GM19324 (cell line): ENCODE results near the gene OXLD1.
A peak's percentile ranks its signal among the peaks of the same experiment; 100 is the strongest.

Source experiments
- ATAC-seq: cut with Tn5 transposase; IDR thresholded peaks from one replicate; pipeline ENCODE4 v1.9.1; 2021; ENCODE audit warnings: mild to moderate bottlenecking, moderate library complexity; ENCODE audit not compliant: unreplicated experiment, low FRiP score

The OXLD1 gene

DNA sequence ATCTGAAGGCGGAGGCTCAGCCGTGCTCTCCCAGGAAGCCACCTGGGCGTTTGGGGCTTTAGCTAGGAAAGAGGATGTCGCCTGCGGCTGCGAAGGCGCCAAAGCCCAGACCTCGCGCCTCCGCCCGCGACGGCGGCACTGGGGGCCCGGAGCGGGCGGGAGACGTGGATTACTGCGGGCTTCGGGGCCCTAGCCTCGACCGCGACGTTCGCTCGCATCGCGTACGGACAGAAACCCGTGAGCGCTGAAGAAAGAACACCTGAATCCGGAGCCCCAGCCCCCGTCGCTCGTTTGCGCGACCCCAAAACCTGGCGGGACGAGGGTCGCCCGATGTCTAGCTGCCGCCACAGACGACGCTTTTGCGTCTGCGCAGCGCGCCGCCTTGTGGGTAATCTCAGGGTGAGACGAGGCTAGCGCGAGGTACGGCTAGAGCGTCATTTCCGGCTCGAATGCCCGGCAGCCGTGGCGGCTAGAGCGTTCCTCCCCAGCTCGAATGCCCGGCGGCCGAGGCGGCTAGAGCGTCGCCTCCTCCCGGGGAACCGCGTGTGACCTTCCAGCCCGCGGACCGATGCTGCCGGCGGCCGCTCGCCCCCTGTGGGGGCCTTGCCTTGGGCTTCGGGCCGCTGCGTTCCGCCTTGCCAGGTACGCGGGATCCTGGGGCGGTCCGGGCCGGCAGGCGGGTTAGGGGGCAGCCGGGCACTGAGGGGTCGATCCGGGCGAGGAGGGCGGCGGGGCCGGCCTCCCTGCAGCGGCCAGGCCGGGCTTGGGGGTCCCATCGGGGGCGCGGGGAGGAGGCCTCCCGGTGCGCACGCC lies 36.7 kb upstream of the OXLD1 start, which contains the start of gene MRPL12:
Gene MRPL12, plus strand, starts transcription at position 434 of the 813 bp plus-strand sequence. Its CDS starts 135 bp downstream, at position 569.
- peak; percentile 86 for ATAC-seq

DNA sequence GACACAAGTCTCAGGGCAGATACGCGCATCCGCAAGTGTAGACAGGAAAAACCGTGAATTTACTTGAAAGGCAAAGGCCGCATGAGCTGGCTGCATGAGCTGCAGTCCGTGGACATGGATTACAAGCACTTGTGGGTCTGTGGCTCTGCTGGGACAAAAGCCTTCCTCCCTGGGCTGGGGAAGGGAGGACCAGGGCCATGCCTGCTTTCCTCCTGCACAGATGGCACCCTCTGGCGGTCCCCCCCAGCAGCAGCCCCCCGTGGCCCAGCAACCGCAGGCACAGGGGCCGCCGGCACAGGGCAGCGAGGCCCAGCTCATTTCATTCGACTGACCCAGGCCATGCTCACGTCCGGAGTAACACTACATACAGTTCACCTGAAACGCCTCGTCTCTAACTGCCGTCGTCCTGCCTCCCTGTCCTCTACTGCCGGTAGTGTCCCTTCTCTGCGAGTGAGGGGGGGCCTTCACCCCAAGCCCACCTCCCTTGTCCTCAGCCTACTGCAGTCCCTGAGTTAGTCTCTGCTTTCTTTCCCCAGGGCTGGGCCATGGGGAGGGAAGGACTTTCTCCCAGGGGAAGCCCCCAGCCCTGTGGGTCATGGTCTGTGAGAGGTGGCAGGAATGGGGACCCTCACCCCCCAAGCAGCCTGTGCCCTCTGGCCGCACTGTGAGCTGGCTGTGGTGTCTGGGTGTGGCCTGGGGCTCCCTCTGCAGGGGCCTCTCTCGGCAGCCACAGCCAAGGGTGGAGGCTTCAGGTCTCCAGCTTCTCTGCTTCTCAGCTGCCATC lies 35.1 kb upstream of the OXLD1 start:
- ATAC-seq, result no peak

DNA sequence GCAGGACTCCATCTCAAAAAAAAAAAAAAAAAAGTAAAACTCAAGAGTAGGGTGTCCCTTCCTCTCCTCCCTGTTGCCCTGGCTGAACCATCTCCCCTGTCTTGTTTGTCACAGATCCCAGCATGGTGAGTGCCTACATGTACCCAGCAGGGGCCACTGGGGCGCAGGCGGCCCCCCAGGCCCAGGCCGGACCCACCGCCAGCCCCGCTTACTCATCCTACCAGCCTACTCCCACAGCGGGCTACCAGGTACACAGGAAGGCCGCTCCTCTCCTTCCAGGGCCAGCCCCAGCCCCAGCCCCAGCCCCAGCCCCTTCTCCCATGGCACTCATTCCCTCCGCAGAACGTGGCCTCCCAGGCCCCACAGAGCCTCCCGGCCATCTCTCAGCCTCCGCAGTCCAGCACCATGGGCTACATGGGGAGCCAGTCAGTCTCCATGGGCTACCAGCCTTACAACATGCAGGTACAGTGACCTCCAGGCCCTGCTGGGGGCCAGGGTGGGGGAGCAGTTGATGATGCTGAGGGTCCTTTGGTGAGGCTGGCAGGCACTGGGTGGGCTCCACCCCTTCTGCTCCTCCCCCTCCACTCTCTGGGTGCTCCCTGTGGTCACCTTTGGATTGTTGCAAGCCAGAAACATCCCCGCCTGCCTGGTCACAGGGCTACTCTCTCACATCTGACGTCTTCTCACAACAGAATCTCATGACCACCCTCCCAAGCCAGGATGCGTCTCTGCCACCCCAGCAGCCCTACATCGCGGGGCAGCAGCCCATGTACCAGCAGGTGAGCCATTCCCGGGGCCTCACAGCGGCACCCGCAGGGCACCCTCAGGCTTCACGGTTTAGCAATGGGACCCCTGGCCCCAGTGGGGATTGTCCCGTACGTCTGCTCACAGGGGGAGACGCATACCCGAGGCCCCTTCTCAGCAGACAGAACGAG lies 34.2 kb upstream of the OXLD1 start:
- ATAC-seq, result no peak

DNA sequence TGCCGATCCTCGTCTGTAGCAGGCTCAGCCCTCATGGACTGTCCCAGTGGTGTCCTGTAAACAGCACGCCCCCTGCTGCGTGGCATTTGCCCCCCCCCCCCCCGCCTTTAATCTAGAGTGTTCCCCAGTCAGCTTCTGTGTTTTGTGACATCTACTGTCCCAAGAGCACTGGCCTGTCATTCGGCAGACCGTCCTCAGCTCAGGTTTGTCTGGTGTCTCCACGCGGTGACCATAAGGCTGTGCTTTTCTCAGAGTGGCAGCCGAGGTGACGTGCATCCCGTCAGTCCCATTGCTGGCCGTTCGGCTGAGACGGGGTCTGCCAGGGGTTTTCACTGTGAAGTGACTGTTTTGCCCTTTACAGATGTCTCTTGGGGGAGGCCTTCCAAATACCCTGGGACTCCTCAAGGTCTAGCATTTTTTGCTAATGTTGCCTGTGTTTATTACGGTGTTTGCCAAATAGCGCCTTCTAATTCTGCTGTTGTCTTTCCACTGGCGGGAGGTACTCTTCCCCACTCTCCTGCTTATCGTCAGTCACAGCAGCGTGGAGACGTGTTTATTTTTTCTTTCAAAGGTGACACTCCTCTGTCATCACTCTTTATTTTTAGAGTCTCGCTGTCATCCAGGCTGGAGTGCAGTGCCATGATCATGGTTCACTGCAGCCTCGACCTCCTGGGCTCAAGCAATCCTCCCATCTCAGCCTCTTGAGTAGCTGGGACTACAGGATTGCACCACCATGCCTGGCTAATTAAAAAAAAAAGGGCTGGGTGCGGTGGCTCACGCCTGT lies 31.0 kb upstream of the OXLD1 start:
- ATAC-seq, result no peak

DNA sequence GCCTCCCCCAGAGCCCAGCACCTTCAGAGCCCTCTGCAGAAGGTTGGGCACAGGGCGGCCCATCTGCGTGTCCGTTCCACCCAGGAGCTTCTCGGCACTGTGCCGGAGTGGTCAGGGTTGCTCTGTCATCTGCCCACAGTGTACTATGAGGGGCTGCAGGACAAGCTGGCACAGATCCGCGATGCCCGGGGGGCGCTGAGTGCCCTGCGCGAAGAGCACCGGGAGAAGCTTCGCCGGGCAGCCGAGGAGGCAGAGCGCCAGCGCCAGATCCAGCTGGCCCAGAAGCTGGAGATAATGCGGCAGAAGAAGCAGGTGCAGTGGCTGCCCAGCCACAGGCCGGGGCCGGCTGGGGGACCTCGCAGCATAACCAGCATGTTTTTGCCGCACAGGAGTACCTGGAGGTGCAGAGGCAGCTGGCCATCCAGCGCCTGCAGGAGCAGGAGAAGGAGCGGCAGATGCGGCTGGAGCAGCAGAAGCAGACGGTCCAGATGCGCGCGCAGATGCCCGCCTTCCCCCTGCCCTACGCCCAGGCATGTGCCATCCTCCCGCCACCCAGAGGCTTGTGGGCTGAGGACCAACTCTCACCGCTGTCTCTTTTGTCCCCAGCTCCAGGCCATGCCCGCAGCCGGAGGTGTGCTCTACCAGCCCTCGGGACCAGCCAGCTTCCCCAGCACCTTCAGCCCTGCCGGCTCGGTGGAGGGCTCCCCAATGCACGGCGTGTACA lies 30.0 kb upstream of the OXLD1 start:
- ATAC-seq, result no peak

DNA sequence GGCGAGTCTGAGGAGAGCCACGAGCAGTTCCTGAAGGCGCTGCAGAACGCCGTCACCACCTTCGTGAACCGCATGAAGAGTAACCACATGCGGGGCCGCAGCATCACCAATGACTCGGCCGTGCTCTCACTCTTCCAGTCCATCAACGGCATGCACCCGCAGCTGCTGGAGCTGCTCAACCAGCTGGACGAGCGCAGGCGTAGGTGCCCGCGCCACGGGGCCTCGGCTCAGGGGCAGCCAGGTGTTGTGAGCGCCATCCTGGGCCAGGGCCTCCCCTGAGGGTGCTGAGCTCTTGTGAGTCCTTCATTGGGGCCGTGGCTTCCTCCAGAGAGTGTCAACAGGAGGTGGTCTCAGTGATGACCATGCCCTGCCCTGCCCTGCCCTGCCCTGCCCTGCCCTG lies 29.4 kb upstream of the OXLD1 start:
- no peak for ATAC-seq

DNA sequence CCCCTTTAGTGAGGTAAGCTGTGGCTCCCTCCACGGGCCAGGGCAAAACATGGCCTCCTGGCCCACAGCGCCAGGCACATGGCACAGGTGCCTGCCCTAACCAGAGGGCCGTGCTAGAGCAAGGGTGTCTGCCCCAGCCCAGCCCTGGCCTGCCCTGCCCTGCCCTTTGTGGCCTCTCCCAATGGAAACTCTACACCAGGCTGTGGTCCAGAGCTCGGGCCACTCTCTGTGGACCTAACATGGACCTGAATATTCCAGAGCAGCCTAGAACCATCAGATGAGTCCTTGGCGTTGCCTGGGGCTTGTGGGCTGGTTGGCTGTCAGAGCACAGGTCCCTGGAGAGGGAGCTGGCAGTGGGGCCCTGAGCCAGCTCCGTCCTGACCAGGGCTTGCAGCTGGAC lies 28.8 kb upstream of the OXLD1 start:
- ATAC-seq, result no peak

DNA sequence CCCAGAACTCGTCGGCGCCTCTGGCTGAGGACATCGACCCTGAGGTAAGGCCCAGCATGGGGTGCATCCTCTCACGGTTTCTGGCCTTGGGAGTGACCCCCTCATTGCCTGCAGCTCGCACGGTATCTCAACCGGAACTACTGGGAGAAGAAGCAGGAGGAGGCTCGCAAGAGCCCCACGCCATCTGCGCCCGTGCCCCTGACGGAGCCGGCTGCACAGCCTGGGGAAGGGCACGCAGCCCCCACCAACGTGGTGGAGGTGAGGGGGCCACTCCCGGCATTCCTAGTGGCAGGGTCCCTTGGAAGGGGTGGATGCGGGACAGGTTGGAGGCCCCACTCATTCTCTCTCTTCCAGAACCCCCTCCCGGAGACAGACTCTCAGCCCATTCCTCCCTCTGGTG lies 28.4 kb upstream of the OXLD1 start:
- no peak for ATAC-seq

DNA sequence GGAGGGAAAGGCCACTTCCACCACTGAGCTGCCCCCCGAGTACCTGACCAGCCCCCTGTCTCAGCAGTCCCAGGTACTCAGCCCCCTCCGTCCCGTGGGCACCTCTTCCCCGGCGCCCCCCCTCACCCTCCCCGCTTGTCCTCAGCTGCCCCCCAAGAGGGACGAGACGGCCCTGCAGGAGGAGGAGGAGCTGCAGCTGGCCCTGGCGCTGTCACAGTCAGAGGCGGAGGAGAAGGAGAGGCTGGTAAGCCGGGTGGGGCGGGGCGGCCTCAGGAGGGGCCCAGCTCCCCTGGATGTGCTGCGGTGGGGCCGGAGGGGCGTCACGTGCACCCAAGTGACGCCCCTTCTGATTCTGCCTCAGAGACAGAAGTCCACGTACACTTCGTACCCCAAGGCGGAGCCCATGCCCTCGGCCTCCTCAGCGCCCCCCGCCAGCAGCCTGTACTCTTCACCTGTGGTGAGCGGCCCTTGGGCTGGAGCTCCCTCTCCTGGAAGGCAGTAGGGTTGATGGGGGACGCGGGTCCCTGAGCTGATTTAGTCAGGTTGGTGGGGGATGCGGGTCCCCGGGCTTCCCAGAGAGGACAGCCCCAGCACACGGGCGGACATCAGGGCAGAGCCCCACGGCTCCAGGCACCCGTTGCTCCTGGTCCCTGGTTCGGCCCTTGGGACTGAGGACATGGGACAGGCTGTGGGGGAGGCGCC lies 27.3 kb upstream of the OXLD1 start:
- no peak for ATAC-seq

DNA sequence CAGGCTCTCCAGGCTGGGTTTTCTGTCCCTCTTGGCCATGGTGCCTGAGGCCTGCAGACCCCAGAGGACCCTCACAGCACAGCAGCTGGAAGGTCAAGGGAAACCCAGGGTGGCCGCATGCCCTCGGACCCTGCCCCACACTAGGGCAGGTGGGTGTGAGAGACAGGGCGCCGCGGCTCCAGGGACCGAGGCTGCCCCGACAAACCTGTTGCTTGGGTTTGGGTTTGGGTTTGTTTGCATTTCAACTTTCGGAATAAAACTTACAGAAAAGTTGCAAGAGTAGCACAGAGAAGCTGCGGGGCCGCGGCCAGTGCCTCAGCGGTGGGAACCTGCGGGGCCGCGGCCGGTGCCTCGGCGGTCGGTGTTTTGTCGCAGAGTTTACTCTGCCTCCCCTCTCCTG lies 25.2 kb upstream of the OXLD1 start:
- ATAC-seq, result no peak

DNA sequence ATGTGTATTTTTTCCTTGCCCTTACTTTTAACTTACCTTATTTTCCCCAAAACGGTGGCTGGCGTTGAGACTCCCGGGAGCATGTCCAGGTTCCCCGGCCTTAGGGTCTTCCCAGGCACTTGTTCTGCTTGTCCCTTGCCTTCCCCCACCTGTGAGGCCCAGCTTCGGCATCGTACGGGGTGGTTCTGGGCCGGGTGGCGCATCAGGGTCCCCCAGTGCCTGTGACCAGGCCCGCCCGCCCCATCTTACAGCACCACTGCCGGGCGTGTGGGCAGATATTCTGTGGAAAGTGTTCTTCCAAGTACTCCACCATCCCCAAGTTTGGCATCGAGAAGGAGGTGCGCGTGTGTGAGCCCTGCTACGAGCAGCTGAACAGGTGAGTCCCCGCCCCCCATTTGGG lies 24.8 kb upstream of the OXLD1 start:
- no peak for ATAC-seq

DNA sequence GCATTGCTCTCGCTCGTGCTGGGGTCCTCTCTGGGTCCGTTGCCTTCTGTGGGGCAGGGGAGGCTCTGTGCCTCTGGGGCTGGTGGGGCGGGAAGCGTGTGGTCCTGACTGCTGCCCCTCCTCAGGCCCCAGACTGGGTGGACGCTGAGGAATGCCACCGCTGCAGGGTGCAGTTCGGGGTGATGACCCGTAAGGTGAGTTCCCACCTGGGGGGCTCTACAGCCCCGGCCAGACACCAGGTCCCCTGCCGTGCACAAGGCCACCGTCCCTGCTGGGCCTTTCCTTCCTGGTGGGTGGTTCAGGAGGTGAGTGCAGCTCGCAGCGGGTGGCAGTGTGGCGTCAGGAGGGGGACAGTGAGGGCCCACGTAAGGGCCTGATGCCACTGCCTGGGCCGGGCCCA lies 24.1 kb upstream of the OXLD1 start:
- no peak for ATAC-seq

DNA sequence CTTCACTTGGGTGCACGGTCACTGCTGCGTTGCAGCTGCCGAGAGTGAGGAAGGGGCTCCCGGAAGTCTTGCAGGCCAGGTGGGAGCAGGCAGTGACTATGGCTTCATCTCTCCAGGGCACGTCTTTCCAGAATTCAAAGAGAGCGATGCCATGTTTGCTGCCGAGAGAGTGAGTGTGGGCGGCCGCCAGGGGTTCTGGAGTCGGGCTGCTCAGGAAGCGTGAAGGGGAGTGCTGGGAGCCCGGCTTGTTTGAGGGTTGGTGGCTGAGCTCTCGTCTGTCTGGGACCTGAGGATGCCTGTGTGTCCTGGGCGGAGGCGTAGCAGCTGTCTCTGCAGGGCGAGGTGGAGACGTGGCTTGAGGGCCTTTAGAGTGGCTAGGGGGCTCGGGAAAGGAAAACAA lies 23.7 kb upstream of the OXLD1 start:
- no peak for ATAC-seq

DNA sequence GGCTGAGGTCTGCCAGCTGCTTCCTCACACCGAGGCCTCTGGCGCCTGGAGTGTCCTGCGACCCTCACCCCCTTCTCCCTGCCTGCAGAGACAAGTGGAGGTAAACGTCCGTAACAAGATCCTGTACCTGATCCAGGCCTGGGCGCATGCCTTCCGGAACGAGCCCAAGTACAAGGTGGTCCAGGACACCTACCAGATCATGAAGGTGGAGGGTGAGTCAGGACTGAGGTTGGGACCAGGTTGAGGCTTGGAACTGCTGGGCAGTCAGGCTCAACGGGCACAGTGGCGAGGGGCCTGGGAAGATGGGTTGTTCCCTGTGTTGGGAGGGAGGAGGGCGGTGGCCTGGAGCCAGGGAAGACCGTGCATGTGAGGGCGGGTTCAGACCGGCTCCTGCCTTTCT lies 22.2 kb upstream of the OXLD1 start:
- no peak for ATAC-seq

DNA sequence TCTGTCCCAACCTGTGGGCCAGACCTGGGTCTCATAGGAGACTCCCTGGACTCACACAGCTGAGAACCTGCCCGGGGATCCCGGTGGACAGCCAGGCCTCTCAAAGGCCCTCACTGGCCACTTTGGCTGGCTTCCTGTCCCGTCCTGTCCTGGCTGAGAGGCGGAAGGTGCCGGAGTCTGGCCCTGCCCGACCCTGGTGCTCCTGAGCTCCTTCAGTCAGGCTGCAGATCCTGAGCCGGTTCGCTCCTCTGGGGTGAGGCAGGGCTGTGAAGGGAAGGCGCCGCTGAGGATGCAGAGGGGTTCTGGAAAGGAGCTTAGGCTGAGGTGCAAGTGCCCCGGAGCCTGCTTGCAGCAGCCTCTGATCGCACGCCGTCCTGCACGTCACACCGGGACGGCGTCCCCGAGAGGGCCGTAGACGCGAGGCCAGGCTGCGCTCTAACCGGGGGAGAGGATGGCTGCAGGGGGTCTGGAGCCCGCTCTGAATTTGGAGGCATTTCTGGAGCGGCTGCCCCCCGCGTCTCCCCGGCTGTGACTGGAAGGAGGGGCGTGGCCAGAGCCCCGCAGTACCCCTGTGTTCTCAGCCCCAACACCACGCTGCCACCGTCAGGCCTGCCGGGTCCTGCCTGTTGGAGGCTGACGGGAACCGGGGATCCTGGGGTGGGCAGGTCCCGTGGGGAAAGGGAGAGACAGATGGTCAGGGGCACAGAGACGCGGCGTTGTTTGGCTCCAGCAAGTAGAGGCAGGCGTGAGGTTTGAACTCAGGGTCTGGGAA lies 21.6 kb upstream of the OXLD1 start:
- ATAC-seq, result no peak

DNA sequence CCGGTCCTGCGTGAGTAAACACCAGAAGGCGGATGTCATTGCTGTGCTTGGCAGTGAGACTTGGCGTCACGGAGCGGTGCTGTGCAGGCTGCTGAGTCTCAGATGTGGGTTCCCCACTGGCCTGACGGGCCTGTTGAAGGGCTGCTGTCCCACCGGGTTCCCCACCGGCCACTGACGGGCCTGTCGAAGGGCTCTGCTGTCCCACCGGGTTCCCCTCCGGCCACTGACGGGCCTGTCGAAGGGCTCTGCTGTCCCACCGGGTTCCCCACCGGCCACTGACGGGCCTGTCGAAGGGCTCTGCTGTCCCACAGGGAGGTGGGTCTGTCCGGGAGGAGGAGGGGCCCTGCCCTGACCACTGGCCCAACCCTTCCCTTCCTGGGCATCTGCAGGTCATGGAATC lies 20.2 kb upstream of the OXLD1 start:
- no peak for ATAC-seq

DNA sequence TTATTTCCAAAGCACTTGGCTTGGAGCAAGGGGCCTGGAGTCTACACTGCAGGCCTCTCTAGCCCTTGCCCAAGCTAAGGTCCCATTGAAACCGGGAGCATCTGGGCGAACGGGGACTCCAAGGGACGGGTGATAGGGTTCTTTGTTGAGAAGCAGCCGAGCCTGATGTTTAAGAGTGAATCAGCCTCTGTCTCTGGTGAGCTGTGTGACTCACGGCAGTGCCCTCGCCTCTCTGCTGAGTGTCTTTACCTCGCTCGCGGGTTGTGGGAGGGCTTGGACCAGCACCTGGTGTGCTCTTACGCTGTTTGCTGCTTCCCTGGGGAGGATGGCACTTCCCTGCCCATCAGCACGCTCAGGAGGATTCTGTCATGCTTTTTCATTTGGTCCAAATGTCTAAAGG lies 18.7 kb upstream of the OXLD1 start:
- no peak for ATAC-seq

DNA sequence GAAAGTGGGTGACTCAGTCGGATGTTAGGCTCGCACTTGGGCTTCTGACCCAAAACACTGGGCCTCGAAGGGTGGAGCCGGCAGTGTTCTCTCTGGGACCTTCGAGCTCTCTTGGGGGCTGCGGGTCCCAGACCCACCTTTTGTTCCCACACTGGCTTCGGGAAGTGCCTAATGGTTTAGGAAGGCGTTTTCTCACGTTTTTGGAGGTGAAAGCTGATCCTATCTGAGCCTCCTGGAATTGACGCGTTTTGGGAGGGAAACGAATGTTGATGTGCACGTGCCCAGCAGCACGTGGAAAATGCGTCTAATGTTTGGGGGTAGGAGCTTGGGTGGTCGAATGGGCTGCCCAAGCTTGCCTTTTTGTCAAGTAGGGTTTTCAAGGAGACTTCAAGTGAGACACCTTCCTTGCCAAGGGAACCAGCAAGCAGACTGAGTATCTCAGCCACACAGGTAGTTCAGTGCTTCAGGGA lies 18.1 kb upstream of the OXLD1 start:
- no peak for ATAC-seq
